Fibroblast of skin of left quadriceps (primary cell): ENCODE results near the gene KRT86.
"Not testable (repeated sequence)": the region's sequence is repeated elsewhere in the genome, so short reads cannot be mapped to it uniquely, and the experiment has no call there.

Source experiments
- DNase-seq, 2 experiments: peaks; one replicate each; pipeline ENCODE4 v3.0.0-alpha.2; 2013; ENCODE audit warnings: low read depth in 2 of 2

KRT86 gene

GRCh38 chr12:52267699-52268098 lies 6.7 kb upstream of the KRT86 start:
- no peak for DNase-seq

- DNase-seq = no peak
Measured at GRCh38 chr12:52268212-52268611, 6.2 kb upstream of the KRT86 start.

- no peak for DNase-seq
Measured at GRCh38 chr12:52270541-52271070, 3.8 kb upstream of the KRT86 start.

GRCh38 chr12:52271158-52271557 lies 3.3 kb upstream of the KRT86 start:
- DNase-seq = no peak

GRCh38 chr12:52275686-52276085 lies 1.2 kb downstream of the KRT86 start:
- no peak for DNase-seq

- no peak for DNase-seq
Measured at GRCh38 chr12:52277486-52278245, 3.2 kb downstream of the KRT86 start.

GRCh38 chr12:52278575-52279421 lies 4.4 kb downstream of the KRT86 start:
- peak; percentile 31 to 42 for DNase-seq

- no peak for DNase-seq
Measured at GRCh38 chr12:52279422-52280318, 5.2 kb downstream of the KRT86 start.

GRCh38 chr12:52280319-52280795 lies 5.9 kb downstream of the KRT86 start:
- peak; percentile 77 to 84 for DNase-seq

- peak; percentile 89 to 90 for DNase-seq
Measured at GRCh38 chr12:52280796-52281560, 6.5 kb downstream of the KRT86 start.

- DNase-seq = no peak
Measured at GRCh38 chr12:52284562-52285171, 10.2 kb downstream of the KRT86 start.

- peak; percentile 23 to 26 for DNase-seq
Measured at GRCh38 chr12:52285172-52285745, 10.8 kb downstream of the KRT86 start.

GRCh38 chr12:52285851-52286530 lies 11.5 kb downstream of the KRT86 start:
- DNase-seq = no peak

GRCh38 chr12:52286857-52287785 lies 12.7 kb downstream of the KRT86 start:
- not testable (repeated sequence) for DNase-seq

- not testable (repeated sequence) for DNase-seq
Measured at GRCh38 chr12:52287816-52288805, 13.7 kb downstream of the KRT86 start.

GRCh38 chr12:52290483-52291134 lies 16.2 kb downstream of the KRT86 start:
- DNase-seq = not testable (repeated sequence)
